Activated CD4-positive, alpha-beta T cell treated with anti-CD3 and anti-CD28 coated beads, Interleukin-2, amount 50 U/mL, for 16 hours (primary cell): Measurements from ENCODE around the gene GTF2IRD1.
"Not testable (repeated sequence)": the region's sequence is repeated elsewhere in the genome, so short reads cannot be mapped to it uniquely, and the experiment has no call there.

ENCODE experiments used
- DNase-seq: peaks from one replicate; pipeline ENCODE4 v3.0.0-alpha.2; 2020

Gene GTF2IRD1

GRCh38 chr7:74453322-74454011, at the start of gene GTF2IRD1:
Gene GTF2IRD1, plus strand, starts transcription at chr7:74453906. Its CDS starts 54,175 bp downstream, at chr7:74508081.
- peak; percentile 58 for DNase-seq

GRCh38 chr7:74404388-74404700, 49.4 kb upstream of the GTF2IRD1 start:
- no peak for DNase-seq

DNA sequence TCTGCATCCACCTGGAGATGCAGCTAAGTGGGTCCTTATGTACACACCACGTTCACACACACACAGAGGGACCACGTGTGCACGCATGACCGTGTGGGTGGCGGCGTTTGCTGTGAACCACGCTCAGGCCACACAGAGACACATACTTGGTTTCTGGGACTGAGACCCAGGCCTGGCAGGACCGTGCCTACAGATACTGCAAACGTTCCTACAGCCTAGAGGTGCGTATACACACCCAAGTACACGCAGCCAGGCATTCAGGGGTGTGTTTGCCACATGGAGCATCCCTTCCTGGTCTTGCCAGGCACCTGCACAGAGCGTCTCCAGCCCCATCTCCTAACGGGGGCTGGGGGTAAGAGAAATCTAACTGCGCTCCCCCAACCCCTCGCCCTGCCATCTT, 49.0 kb upstream of the GTF2IRD1 start:
- DNase-seq = no peak

- DNase-seq = no peak
Measured at GRCh38 chr7:74405191-74405898, 48.4 kb upstream of the GTF2IRD1 start.

DNA sequence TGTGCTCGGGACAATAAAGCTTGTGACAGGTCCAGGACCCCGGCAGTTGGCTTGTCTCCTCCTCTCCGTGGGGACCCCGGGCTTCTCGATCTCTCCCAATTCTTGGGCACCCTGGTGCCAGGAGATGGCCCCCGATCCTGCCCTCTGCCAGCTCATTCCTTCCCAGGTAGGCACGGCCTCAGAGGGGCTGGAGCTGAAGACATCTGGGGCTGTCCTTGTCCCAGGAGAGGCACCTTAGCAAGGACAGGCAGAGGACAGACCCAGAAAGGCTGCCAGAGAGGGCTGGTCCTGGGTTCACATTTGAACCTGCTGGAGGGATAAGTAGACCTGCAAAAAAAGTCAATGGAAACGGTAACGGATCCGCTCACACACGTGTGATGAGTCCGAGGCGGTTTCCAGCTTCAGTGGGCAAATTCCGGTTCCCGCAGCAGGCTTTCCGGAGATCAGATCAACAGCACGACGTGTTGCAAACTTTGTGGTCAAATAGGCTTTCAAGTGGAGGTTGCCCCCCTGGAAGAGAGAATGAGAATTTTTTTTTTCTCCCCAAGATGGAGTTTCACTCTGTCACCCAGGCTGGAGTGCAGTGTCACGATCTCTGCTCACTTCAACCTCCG, 47.7 kb upstream of the GTF2IRD1 start:
- DNase-seq = no peak

DNA sequence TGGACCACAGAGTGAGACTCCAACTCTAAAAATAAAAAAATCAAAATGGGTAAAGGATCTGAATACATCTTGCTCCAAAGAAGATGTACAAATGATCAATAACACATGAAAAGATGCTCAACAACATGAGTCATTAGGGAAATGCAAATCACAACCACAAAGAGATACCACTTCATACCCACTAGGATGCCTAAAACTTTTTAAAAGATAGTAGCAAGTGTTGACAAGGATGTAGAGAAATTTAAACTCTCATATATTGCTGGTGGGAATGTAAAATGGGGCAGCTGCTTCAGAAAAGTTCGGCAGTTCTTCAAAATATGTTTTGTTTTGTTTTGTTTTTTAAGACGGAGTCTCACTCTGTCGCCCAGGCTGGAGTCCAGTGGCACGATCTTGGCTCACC, 45.7 kb upstream of the GTF2IRD1 start:
- no peak for DNase-seq

GRCh38 chr7:74409571-74409970, 44.1 kb upstream of the GTF2IRD1 start:
- DNase-seq = no peak

DNA sequence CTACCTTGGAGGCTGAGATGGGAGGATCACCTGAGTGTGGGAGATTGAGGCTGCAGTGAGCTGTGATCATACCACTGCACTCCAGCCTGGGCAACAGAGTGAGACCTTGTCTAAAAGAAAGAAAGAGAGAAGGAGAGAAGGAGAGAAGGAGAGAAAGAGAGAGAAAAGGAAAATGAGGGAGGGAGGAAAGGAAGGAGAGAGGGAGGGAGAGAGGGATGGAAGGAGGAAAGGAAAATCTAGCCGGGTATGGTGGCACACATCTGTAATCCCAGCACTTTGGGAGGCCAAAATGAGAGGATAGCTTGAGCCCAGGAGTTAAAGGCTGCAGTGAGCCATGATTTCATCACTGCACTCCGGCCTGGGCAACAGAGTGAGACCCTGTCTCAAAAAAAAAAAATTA, 42.9 kb upstream of the GTF2IRD1 start:
- DNase-seq = no peak

DNA sequence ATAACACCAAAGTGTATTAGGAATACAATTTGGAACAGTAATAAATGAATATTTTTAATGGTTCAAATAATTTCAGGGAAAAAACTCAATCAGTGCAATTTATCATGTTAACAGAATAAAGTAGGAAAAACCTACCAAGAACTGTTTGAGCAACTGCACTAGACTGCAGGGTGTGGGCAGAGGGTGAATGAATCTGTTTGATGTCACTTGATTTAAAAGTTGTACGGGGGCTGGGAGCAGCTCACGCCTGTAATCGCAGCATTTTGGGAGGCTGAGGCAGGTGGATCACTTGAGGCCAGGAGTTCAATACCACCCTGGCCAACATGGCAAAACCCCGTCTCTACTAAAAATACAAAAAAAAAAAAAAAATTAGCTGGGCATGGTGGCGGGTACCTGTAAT, 42.1 kb upstream of the GTF2IRD1 start:
- DNase-seq = not testable (repeated sequence)

DNA sequence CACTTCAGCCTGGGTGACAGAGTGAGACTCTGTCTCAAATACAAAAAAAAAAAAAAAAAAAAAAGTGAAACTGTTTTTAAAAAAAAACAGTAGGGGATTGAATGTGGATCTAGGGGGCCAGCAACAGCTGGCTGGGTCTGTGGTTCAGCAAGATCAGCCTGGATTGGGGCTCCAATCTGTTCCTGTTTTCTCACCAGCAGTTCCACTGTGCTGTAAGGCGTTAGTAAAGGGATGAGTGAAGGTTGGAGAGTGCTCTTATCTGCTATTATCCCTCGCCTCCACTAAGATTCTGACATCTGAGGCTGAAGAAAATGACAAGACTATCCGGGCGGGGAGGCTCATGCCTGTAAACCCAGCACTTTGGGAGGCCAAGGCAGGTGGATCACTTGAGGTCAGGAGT, 41.6 kb upstream of the GTF2IRD1 start:
- no peak for DNase-seq

- no peak for DNase-seq
Measured at GRCh38 chr7:74412603-74413002, 41.1 kb upstream of the GTF2IRD1 start.

DNA sequence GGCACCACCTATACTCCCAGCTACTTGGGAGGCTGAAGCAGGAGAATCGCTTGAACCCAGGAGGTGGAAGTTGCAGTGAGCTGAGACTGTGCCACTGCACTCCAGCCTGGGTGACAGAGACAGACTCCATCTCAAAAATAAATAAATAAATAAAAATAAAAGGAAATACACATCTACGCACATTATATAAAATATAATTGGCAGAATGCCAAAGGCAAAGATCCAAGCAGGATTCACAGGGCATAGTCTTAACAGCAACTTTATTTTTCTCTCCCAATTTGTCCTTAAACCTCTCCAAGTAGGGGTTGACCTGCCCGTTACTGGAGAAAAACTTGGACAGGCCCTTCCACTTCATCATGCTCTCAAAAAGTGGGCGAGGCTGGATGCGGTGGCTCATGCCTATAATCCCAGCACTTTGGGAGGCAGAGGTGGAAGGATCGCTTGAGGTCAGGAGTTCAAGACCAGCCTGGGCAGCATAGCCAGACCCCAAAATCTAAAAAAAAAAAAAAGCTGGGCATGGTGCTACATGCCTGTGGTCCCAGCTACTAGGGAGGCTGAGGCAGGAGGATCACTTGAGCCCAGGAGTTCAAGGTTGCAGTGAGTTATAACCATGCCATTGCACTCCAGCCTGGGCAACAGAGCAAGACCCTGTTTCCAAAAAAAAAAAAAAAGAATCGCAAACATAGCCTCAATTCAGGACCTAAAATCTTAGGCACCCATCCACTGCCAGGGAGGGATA, 38.9 kb upstream of the GTF2IRD1 start:
- not testable (repeated sequence) for DNase-seq

- DNase-seq = peak; percentile 51
Measured at GRCh38 chr7:74417419-74417971, 36.2 kb upstream of the GTF2IRD1 start.

DNA sequence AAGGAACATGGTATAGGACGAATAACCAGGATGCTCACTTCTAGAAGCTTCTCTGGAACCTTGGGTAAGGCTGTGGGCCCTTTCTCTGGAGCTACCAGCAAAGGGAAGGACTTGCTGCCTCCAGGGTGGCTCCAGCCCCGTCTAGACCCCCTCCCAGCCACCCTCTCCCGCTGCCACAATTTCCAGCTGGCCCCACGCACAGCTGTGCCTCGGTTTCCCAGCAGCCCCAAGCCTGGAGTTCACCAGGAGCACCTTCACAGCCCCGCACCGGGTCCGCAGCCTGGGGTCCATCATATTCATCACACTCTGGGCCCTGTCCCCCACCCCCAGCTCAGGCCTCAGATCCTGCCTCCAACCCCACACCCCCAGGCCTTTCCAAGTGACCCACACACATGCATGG, 35.6 kb upstream of the GTF2IRD1 start:
- no peak for DNase-seq

- no peak for DNase-seq
Measured at GRCh38 chr7:74418538-74418937, 35.2 kb upstream of the GTF2IRD1 start.

GRCh38 chr7:74419232-74419631, 34.5 kb upstream of the GTF2IRD1 start:
- DNase-seq = not testable (repeated sequence)

DNA sequence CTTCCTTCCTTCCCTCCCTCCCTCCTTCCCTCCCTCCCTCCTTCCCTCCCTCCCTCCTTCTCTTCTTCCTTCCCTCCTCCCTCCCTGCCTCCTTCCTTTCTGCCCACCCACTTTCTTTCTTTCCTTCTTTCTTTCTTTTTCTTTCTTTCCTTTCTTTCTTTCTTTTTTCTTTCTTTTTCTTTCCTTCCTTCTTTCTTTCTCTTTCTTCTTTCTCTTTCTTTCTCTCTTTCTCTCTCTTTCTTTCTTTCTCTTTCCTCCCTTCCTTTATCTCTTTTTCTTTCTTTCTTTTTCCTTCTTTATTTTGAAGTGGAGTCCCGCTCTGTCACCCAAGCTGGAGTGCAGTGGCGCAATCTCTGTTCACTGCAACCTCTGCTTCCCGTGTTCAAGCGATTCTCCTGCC, 33.7 kb upstream of the GTF2IRD1 start:
- no peak for DNase-seq

DNA sequence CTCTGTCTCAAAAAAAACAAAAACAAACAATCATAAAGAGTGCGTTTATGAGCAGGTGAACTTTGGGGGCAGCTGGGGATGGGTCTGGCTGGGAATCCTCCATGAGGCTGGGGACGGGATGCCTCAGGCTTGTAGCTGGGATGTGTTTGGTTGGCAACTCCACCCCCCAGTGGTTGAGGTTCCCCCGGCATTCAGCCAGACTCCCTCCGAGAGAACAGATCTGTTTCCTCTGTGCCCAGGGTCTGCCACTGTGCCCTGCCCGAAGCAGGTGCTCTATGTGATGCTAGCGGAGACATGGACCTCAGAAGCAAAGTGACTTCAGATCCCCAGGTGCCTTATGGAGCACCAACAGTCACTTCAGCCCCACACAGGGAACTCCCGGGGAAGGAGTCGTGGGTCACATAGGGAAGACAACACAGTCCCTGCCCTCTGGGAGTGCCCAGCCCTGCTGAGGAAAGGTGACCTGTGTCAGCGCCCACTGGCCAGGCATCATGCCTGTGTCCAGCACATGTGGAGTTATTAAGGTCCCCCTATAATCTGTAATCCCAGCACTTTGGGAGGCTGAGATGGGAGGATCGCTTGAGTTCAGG, 29.3 kb upstream of the GTF2IRD1 start:
- no peak for DNase-seq

GRCh38 chr7:74428023-74428422, 25.7 kb upstream of the GTF2IRD1 start:
- DNase-seq = no peak

- no peak for DNase-seq
Measured at GRCh38 chr7:74429153-74429747, 24.5 kb upstream of the GTF2IRD1 start.

DNA sequence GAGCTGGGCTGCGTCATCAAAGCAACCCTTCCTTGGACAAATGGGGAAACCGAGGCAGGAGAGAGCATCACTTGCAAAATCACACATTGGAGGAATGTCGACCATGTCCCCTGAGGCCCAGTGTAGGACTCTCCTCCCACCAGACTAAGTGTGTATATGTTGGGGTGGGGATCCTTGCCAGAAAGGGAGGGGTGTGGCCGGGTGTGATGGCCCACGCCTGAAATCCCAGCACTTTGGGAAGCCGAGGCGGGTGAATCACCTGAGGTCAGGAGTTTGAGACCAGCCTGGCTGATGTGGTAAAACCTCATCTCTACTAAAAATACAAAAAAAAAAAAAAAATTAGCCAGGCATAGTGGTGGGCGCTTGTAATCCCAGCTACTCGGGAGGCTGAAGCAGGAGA, 23.3 kb upstream of the GTF2IRD1 start:
- DNase-seq = not testable (repeated sequence)

DNA sequence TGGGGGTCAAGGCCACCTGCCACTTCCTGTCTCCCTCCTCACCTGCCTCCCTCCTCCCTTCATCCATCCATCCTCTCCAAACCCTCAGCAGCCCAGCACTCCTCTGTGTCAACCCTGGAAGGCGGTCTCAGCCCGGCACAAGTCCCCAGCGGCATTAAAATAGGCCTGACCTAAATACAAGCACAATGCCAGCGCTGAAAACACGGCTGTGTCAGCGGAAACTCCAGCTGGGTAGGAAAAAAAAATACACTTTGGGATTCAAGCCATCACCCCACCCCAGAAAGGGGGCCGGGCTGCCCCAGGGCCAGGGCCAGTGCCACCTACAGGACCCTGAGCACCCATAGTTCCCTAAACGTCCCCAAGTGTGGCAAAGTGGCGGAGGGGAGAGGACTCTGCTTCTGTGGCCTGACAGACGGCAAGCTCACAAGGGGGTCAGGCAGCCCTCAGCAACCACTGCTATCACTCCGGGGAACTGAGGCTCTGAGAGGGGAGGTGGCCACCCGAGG, 22.7 kb upstream of the GTF2IRD1 start:
- DNase-seq = no peak

GRCh38 chr7:74437291-74437571, 16.5 kb upstream of the GTF2IRD1 start:
- DNase-seq = not testable (repeated sequence)
